NB4 (cell line): Measurements from ENCODE around the gene MYB.

Source experiments
- CTCF ChIP-seq: IDR thresholded peaks from one replicate; pipeline ENCODE4 v1.5.1; 2012; ENCODE audit warnings: low read depth, low read length
- MYC ChIP-seq: IDR thresholded peaks from 2 replicates; pipeline ENCODE4 v1.6.1; 2011; ENCODE audit warnings: low read depth, low read length
- POLR2A ChIP-seq: IDR thresholded peaks from 2 replicates; pipeline ENCODE4 v1.6.1; 2011; ENCODE audit warnings: mild to moderate bottlenecking; ENCODE audit not compliant: insufficient read length; ENCODE audit errors: extremely low read depth

GRCh38 chr6:135195522-135195921 is 14.4 kb downstream of the MYB start:
- no peak for TF ChIP-seq CTCF
- TF ChIP-seq POLR2A = no peak
- TF ChIP-seq MYC = peak; percentile 93
